Mucosa of stomach (tissue), 1 donor: ENCODE data around the gene AVPR1B.

Experiments used
- H3K27me3 ChIP-seq: one replicate; pipeline ENCODE4 v1.7.0; 2013; ENCODE audit warnings: mild to moderate bottlenecking, low read length; ENCODE audit not compliant: control insufficient read depth, insufficient read depth
- H3K36me3 ChIP-seq: one replicate; pipeline ENCODE4 v1.7.0; 2013; ENCODE audit warnings: low read length; ENCODE audit not compliant: control insufficient read depth, insufficient read depth
- H3K4me1 ChIP-seq: one replicate; pipeline ENCODE4 v1.7.0; 2013; ENCODE audit warnings: mild to moderate bottlenecking, low read length; ENCODE audit not compliant: control insufficient read depth, insufficient read depth
- H3K4me3 ChIP-seq: one replicate; pipeline ENCODE4 v1.7.0; 2013; ENCODE audit warnings: low read length
- H3K9ac ChIP-seq: one replicate; pipeline ENCODE4 v1.7.0; 2013; ENCODE audit warnings: mild to moderate bottlenecking, low read length, moderate library complexity
- H3K9me3 ChIP-seq: one replicate; pipeline ENCODE4 v1.7.0; 2013; ENCODE audit warnings: mild to moderate bottlenecking, low read length, moderate library complexity; ENCODE audit not compliant: control insufficient read depth
- donor health status: Pancreatic carcinoma.

The AVPR1B gene

DNA sequence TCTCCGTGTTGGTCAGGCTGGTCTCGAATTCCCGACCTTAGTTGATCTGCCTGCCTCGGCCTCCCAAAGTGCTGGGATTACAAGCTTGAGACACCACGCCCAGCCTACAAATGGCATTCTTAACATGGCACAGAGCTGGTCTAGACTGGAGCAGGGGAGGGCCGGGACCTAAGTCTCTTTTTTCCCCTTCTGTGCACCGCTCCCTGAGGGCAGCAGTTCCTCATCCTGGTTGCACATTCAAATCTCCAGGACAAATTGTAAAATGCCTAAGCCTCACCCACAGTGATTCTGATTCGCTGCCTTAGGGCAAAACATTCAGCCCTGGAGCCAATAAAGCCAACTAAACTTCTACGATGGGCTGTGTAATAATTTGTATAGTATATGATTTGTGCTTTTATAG lies 10.1 kb upstream of the AVPR1B start:
- H3K36me3 ChIP-seq: no peaks in the 10 kb centered on the region
- H3K4me3 ChIP-seq: no peak overlapping the region
- no peak overlapping the region for H3K9ac ChIP-seq
- peaks cover 3% of the 10 kb centered on the region for H3K27me3 ChIP-seq
- no peaks in the 10 kb centered on the region for H3K9me3 ChIP-seq
- H3K4me1 ChIP-seq: no peaks in the 10 kb centered on the region

DNA sequence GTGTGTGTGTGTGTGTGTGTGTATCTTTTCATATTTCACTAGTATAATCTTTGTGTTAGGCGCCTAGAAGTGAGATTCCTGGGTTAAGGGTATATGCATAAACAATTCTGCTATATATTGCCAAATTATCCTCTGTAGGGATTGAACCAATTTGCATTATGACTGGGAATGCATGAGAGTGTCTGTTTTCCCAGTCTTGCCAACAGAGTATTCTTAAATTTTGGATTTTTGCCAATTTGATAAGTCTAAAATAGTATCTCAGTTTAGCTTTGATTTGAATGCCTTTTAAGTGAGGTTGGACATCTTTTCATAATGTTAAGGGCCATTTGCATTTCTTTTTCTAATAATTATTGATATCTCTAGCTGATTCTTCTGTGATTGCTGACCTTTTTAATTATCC lies 8.2 kb upstream of the AVPR1B start:
- H3K9ac ChIP-seq: no peak overlapping the region
- no peaks in the 10 kb centered on the region for H3K4me1 ChIP-seq
- peaks cover 3% of the 10 kb centered on the region for H3K27me3 ChIP-seq
- H3K4me3 ChIP-seq: no peak overlapping the region
- H3K9me3 ChIP-seq: no peaks in the 10 kb centered on the region
- H3K36me3 ChIP-seq: no peaks in the 10 kb centered on the region

DNA sequence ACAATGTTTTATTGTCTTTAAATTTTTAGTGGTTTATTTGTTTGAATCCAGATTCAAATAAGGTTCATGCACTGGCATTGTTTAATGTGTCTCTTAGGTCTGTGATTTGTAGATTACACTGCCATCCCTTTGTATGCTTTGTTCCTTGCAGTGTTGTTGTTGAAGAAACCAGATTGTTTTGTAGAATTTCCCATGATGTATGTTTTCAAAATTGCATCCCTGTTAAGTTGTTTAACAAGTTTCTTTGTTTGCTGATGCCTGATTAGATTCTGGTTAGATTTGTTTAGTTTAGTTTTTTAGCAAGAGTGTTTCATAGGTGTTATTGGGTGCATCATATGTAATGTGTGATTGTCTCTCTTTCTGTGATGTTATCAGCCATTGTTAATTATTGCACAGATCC lies 5.5 kb upstream of the AVPR1B start:
- H3K4me3 ChIP-seq: no peak overlapping the region
- peaks cover 4% of the 10 kb centered on the region for H3K4me1 ChIP-seq
- H3K9ac ChIP-seq: no peak overlapping the region
- peaks cover 6% of the 10 kb centered on the region for H3K27me3 ChIP-seq
- no peaks in the 10 kb centered on the region for H3K9me3 ChIP-seq
- H3K36me3 ChIP-seq: no peaks in the 10 kb centered on the region

DNA sequence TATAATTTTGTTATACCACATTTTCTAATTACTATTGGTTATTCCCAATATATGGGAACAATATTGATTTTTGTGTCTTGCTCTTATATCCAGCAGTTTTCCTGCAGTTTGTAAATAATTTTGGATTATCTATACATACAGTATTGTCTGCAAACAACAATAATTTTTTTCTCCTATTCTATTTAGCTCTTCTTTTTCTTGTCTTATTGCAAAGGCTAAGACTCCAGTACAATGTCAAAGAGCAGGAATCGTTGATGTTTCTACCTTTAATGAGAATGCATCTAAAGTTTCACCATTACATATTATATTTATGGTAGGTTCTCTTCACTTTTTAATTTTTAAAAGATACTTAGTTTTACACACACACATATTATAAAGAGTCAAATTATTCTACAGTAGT lies 4.1 kb upstream of the AVPR1B start:
- Histone ChIP-seq H3K9ac (no peak overlapping the region), H3K36me3 (no peaks in the 10 kb centered on the region), H3K9me3 (no peaks in the 10 kb centered on the region), H3K4me1 (peaks cover 14% of the 10 kb centered on the region), H3K4me3 (no peak overlapping the region), H3K27me3 (peaks cover 16% of the 10 kb centered on the region)

DNA sequence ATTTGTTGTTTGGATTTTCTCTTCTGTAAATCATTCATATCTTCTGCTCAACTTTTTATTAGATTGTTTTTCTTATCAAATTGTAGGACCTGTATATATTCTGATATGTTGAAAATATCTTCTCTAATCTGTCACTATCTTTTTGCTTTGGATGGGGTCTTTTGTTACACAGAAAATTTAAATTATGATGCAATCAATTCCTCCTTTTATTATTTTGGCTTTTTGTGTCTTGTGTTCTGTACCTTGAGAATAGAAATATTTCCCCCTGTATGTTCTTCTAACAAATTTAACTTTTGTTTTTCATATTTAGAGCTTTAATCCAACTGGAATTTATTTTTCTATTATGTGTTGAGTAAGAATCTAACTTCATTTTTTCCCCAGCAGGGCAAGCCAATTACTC lies 3.2 kb upstream of the AVPR1B start:
- no peak overlapping the region for H3K4me3 ChIP-seq
- H3K27me3 ChIP-seq: peaks cover 16% of the 10 kb centered on the region
- no peaks in the 10 kb centered on the region for H3K9me3 ChIP-seq
- no peak overlapping the region for H3K9ac ChIP-seq
- peaks cover 14% of the 10 kb centered on the region for H3K4me1 ChIP-seq
- no peaks in the 10 kb centered on the region for H3K36me3 ChIP-seq

DNA sequence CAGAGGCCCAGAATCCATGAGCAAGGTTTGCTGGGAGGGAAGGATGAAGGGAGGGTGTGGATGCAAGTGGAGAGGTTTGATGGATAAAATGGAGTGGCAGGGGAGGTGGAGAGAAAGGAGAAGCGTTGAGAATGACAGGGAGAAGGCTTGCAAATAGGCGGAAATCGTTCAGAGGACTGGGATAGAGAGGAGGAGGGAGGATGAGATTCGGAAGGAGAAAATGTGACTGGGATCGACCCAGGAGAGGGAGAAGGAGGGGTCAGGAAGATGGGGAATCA lies 376 bp downstream of the AVPR1B start:
- H3K9me3 ChIP-seq: no peaks in the 10 kb centered on the region
- no peak overlapping the region for H3K4me3 ChIP-seq
- H3K36me3 ChIP-seq: no peaks in the 10 kb centered on the region
- H3K27me3 ChIP-seq: peaks cover 16% of the 10 kb centered on the region
- H3K9ac ChIP-seq: no peak overlapping the region
- peaks cover 27% of the 10 kb centered on the region for H3K4me1 ChIP-seq

DNA sequence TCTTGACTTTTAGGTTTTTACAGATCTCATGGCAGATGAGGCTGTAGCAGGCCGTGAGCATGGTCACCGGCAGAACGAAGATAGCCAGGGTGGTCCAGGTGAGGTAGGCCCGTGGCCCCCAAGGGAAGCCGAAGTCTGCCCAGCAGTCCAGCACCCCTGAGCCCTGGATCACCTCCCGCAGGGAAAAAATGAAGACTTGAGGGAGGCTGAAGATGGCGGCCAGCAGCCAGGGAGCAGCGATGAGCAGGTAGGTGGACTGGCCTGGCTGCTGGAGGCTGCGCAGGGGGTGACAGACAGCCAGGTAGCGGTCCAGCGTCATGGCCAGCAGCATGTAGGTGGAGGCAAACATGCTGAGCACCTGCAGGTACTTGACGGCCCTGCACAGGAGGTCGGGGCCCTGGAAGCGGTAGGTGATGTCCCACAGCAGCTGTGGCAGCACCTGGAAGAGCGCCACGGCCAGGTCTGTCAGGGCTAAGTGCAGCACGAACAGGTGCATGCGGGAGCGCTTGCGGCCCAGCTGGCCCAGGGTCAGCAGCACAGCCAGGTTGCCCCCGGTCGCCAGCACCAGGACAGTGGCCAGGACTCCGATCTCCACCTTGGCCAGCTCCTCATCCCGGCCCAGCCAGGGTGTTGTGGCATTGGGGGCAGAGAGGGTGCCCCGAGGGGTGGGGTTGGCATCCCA lies 856 bp downstream of the AVPR1B start:
- Histone ChIP-seq H3K4me1 (peaks cover 27% of the 10 kb centered on the region), H3K27me3 (peaks cover 16% of the 10 kb centered on the region), H3K36me3 (no peaks in the 10 kb centered on the region), H3K4me3 (no peak overlapping the region), H3K9ac (no peak overlapping the region), H3K9me3 (no peaks in the 10 kb centered on the region)

DNA sequence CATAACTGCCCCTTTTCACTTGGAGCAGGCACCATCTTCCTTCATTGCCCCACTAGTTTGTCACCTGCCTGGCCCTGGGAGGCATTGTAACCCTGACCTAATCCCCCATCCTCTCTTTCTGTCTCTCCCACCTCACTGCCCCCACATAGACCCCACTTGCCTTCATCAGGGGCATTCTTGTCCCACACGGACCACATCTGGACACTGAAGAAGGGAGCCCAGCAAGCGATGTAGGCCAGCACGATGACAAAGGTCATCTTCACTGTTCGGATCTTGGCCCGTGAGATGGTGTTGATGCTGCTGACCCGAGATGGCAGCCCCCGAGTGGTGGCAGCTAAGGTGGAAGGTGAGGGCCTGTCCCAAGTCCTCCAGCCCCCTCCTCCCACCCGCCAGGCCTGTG lies 1.4 kb downstream of the AVPR1B start:
- H3K4me3 ChIP-seq: no peak overlapping the region
- peaks cover 27% of the 10 kb centered on the region for H3K4me1 ChIP-seq
- H3K9me3 ChIP-seq: no peaks in the 10 kb centered on the region
- H3K36me3 ChIP-seq: no peaks in the 10 kb centered on the region
- H3K9ac ChIP-seq: no peak overlapping the region
- H3K27me3 ChIP-seq: peaks cover 16% of the 10 kb centered on the region

DNA sequence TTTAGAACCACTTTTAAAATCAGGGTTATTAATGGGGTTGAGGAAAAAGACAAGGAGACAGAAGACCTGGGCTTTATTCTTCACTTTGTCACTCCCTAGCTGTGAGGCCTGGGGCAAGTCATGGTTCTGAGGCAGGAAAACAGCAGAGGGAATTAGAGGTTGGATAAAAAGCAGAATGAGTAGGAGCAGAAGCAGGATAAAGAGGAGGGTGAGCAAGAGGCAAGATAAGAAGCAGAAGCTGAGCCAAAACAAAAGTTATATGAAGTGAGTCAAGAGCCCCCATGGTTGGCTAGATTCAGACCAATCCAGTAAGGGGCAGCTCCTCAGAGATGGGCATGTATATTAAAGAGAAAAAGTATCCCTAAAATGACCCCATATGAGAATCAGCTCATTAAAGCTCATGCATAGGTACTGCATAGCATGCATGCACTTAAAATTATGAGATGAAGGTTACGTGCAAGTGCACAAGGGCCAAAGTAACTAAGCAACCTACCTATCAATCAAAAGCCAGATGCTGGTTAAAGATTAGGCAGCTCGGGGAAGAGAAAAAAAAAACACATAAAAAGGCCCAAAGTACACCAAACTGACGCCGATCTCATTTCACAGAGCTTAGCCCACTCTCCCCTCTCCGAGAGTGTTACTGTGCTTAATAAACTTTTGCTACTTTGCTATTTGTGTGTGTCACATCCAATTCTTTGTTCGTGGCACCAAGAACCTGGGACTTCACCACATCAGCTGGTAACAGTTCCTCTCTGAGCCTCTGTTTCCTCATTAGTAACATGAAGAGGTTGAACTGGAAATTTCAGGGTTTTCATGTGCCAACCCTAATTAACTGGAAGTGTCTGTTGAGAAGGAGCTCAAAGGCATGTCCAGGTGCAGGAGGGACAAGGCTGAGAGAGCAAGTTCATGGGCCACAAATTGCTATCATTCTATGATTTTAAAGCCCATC lies 2.2 kb downstream of the AVPR1B start:
- H3K9ac ChIP-seq: no peak overlapping the region
- H3K4me3 ChIP-seq: no peak overlapping the region
- H3K9me3 ChIP-seq: no peaks in the 10 kb centered on the region
- no peaks in the 10 kb centered on the region for H3K36me3 ChIP-seq
- H3K4me1 ChIP-seq: peaks cover 27% of the 10 kb centered on the region
- peaks cover 16% of the 10 kb centered on the region for H3K27me3 ChIP-seq

DNA sequence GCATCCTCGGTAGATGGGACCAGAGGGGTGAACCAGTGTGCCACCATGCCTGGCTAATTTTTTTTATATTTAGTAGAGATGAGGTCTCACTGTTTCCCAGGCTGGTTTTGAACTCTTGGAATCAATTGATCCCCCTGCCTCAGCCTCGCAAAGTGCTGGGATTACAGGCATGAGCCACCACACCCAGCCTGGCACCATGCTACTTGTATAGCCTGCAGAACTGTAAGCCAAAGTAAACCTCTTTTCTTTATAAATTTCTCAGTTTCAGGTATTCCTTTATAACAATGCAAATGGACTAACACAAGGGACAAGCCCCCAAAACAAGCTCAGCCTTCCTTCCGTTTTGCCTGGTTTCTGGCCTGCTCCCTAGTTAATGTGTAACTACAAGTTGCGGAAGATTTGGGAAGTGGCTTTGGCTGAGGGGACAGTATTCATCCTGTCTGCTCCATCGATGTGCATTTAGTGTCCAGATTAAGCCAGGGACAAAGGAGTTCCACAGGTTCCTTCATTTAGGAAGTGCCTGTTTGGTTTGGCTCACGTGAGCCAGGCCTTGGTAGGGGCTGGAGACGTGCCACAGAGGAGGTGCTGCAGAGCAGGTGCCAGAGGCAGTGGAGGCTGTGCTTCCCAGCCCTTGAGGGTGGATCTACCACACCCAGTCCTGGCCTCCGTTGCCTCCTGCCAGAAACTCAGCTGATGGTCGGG lies 4.4 kb downstream of the AVPR1B start:
- no peaks in the 10 kb centered on the region for H3K9me3 ChIP-seq
- peaks cover 10% of the 10 kb centered on the region for H3K27me3 ChIP-seq
- no peak overlapping the region for H3K9ac ChIP-seq
- H3K4me1 ChIP-seq: peaks cover 24% of the 10 kb centered on the region
- no peak overlapping the region for H3K4me3 ChIP-seq
- no peaks in the 10 kb centered on the region for H3K36me3 ChIP-seq

DNA sequence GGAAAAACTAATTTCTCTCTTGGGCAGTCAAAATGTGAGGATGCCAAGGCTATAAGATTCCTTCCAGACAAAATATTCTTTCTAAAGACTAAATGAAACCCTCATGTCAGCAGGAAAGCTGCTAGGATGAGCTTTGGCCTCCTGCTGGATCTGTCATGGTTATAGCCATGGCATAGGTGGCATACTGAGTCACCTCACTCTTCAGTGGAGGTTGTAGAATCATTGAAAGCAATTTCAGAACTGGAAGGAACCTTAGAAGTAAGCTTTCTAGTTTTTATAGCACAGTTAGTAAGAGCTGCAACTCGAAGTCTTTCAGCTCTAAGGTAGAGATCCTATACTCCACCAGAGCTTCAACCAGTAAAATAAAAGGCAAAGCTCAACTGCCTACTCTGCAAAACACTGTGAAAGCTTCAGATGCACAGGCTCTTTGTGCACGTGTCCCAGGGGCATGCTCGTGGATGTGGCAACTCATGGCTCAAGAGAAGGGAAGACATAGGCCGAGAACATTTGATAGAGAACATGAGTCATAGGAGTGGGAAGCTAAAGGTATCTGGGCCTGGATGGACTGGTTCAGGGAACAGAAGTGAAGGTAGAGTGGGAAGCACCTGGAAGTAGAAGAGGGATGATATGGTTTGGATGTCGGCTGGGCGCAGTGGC lies 5.8 kb downstream of the AVPR1B start:
- Histone ChIP-seq H3K36me3 (no peaks in the 10 kb centered on the region), H3K27me3 (no peaks in the 10 kb centered on the region), H3K9ac (no peak overlapping the region), H3K9me3 (no peaks in the 10 kb centered on the region), H3K4me1 (peaks cover 14% of the 10 kb centered on the region), H3K4me3 (no peak overlapping the region)

DNA sequence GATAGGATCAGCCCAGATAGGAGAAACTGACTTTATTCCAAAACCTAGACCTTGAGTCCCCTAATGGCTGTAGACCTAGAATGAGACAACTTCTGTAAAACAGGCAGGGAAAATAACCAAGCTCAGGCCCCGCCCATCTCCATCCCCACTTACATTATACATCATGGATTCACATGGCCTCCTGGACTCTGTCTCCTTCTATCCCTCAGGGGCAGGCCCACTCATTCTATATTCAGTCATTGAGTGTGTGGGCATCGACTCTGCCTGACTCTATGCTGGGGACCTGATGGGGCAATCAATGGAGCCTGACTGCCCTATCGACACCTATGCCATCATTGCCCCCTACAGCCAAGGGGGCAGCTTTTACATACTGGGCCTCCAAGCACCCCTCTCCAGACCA lies 6.4 kb downstream of the AVPR1B start:
- Histone ChIP-seq H3K27me3 (no peaks in the 10 kb centered on the region), H3K4me1 (peaks cover 14% of the 10 kb centered on the region), H3K9me3 (no peaks in the 10 kb centered on the region), H3K4me3 (no peak overlapping the region), H3K9ac (no peak overlapping the region), H3K36me3 (no peaks in the 10 kb centered on the region)
